ENCODE data around the gene MEG3.

The MEG3 gene

DNA sequence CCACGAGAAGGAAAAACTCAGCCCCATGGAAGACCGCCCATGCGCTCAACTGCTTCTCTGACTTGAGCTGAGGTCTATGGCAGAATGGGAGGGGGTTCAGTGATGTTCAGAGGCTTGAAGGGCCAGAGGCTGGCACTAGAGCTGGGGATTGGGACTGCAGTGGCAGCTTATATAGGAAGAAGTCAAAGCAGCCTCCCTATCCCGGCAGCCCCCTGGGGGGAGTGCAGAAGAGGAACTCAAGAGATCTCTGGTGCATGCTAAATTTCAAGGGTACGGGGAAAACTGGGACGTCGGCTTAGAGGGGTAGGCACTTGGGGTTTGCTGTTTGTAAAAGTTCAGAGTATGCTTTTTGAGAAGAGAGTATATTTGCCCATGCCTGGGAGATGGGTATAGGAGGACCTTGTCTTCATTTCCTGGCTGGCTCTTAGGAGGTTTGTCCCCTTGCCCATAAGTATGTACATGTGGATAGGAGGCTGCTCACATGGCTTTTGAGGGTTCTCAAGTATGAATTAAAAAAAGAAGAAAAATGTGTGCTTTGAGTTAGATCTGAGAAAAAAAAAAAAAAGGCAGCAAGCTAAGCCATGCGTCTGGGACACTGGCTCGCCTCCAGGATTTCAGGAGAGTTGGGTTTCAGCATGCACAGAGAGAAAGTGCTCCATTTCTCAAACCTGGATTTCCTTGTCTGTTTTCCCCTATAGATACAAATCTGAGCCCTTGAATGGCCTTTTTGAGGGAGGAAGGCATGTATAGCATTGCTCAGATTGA lies 3.2 kb upstream of the MEG3 start:
- Histone ChIP-seq H3K36me3 (ENCODE audit: control insufficient read depth, low read length) (no peaks in the 10 kb centered on the region), H3F3A (ENCODE audit: control insufficient read depth, insufficient read depth) (no peaks in the 10 kb centered on the region), H3K4me2 (ENCODE audit: low read length) (no peak overlapping the region), H3K79me2 (ENCODE audit: control insufficient read depth, low read length) (no peaks in the 10 kb centered on the region), H3K4me3 (ENCODE audit: low read length) (no peak overlapping the region), H3K27me3 (ENCODE audit: control insufficient read depth, low read length) (no peaks in the 10 kb centered on the region), H3K9me2 (replicated peaks; ENCODE audit: control insufficient read depth, low read length) (no peaks in the 10 kb centered on the region), H3K9me3 (ENCODE audit: control insufficient read depth, insufficient read depth, low read length) (no peaks in the 10 kb centered on the region; the same call in 1 of the 2 replicates), H4K20me1 (ENCODE audit: control insufficient read depth, insufficient read depth, low read depth, low read length) (no peaks in the 10 kb centered on the region), H3K4me1 (ENCODE audit: control insufficient read depth, low read length) (no peaks in the 10 kb centered on the region), H3K27ac (ENCODE audit: low read depth, low read length) (no peak overlapping the region)
- TF ChIP-seq EZH2phosphoT487 (IDR thresholded peaks at IDR 0.05; ENCODE audit: borderline replicate concordance, low read length) = no peak
- TF ChIP-seq, protein P1, sequence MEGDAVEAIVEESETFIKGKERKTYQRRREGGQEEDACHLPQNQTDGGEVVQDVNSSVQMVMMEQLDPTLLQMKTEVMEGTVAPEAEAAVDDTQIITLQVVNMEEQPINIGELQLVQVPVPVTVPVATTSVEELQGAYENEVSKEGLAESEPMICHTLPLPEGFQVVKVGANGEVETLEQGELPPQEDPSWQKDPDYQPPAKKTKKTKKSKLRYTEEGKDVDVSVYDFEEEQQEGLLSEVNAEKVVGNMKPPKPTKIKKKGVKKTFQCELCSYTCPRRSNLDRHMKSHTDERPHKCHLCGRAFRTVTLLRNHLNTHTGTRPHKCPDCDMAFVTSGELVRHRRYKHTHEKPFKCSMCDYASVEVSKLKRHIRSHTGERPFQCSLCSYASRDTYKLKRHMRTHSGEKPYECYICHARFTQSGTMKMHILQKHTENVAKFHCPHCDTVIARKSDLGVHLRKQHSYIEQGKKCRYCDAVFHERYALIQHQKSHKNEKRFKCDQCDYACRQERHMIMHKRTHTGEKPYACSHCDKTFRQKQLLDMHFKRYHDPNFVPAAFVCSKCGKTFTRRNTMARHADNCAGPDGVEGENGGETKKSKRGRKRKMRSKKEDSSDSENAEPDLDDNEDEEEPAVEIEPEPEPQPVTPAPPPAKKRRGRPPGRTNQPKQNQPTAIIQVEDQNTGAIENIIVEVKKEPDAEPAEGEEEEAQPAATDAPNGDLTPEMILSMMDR (IDR thresholded peaks at IDR 0.05; ENCODE audit: low read depth, low read length, poor library complexity, severe bottlenecking) = no peak

DNA sequence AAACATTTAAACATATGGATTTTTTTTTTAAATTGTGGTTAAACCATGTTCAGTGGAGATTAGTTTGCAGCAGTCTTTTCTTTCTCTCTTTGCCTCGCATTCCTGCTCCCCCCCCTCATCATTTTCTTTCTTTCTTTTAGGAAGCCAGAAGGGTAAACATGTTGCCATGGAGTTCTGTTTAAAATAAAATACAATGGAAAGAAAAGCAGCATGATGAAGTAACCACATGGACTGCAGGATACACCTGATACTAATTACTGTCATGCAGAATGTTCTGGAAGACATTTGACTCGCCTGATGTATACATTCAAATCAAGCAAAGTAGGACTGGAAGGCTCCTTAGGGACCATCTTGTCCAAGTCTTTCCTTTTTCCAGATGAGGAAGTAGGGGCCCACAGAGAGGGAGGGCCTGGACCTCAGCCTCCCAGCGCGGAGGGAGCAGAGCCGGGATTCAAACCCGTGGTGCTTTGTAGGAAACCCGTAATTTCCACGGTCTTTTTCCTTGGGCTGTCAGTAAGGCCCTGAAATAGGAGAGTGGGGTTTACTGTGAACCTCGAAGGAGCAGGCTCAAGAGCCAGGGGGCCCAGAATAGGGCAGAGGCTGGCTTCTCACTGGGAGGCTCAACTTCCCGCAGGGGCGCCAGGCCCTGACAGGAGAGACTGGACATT lies 2.4 kb upstream of the MEG3 start:
- Histone ChIP-seq H3K4me2 (ENCODE audit: low read length) (no peak overlapping the region), H3K4me3 (ENCODE audit: low read length) (no peak overlapping the region), H3K27me3 (ENCODE audit: control insufficient read depth, low read length) (no peaks in the 10 kb centered on the region), H3K79me2 (ENCODE audit: control insufficient read depth, low read length) (no peaks in the 10 kb centered on the region), H3K27ac (ENCODE audit: low read depth, low read length) (no peak overlapping the region), H3K36me3 (ENCODE audit: control insufficient read depth, low read length) (no peaks in the 10 kb centered on the region), H3K4me1 (ENCODE audit: control insufficient read depth, low read length) (no peaks in the 10 kb centered on the region), H3K9me3 (ENCODE audit: control insufficient read depth, insufficient read depth, low read length) (no peaks in the 10 kb centered on the region; the same call in 1 of the 2 replicates), H4K20me1 (ENCODE audit: control insufficient read depth, insufficient read depth, low read depth, low read length) (no peaks in the 10 kb centered on the region), H3K9me2 (replicated peaks; ENCODE audit: control insufficient read depth, low read length) (no peaks in the 10 kb centered on the region), H3F3A (ENCODE audit: control insufficient read depth, insufficient read depth) (no peaks in the 10 kb centered on the region)
- no peak for TF ChIP-seq EZH2phosphoT487 (IDR thresholded peaks at IDR 0.05; ENCODE audit: borderline replicate concordance, low read length)
- TF ChIP-seq, protein P1 (IDR thresholded peaks at IDR 0.05; ENCODE audit: low read depth, low read length, poor library complexity, severe bottlenecking) = no peak

DNA sequence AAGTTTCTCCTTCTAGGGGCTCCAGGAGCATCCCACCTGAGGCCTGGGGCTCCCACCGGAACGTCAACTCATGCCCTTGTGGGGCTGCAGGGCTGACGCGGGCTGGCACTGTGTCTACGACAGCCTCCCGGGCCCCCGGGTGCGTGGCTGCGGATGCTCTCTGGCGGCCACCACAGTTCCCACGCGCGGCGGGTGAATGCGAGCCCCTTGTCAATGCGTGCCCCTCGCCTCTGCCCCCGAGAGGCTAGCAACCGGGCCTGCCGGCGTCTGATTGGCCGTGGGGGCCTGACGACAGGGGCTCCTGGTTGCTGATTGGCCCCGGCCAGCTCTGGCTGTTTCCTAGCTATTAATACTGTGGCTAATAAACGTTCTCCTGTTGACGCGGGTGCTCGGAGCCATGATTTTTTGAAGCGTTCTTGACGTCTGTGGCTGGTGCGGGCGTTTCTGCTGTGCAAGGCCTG lies 1.8 kb upstream of the MEG3 start:
- H4K20me1 ChIP-seq (ENCODE audit: control insufficient read depth, insufficient read depth, low read depth, low read length) = no peaks in the 10 kb centered on the region
- H3K4me2 ChIP-seq (ENCODE audit: low read length) = no peak overlapping the region
- H3K27ac ChIP-seq (ENCODE audit: low read depth, low read length) = no peak overlapping the region
- H3K4me3 ChIP-seq (ENCODE audit: low read length) = no peak overlapping the region
- no peaks in the 10 kb centered on the region for H3K9me2 ChIP-seq (replicated peaks; ENCODE audit: control insufficient read depth, low read length)
- TF ChIP-seq, protein P1 (IDR thresholded peaks at IDR 0.05; ENCODE audit: low read depth, low read length, poor library complexity, severe bottlenecking) = no peak
- TF ChIP-seq EZH2phosphoT487 (IDR thresholded peaks at IDR 0.05; ENCODE audit: borderline replicate concordance, low read length) = no peak
- H3K36me3 ChIP-seq (ENCODE audit: control insufficient read depth, low read length) = no peaks in the 10 kb centered on the region
- no peaks in the 10 kb centered on the region; the same call in 1 of the 2 replicates for H3K9me3 ChIP-seq (ENCODE audit: control insufficient read depth, insufficient read depth, low read length)
- no peaks in the 10 kb centered on the region for H3K27me3 ChIP-seq (ENCODE audit: control insufficient read depth, low read length)
- no peaks in the 10 kb centered on the region for H3F3A ChIP-seq (ENCODE audit: control insufficient read depth, insufficient read depth)
- no peaks in the 10 kb centered on the region for H3K4me1 ChIP-seq (ENCODE audit: control insufficient read depth, low read length)
- no peaks in the 10 kb centered on the region for H3K79me2 ChIP-seq (ENCODE audit: control insufficient read depth, low read length)

Data from DOHH2 (cell line).